Neural cell (in vitro differentiated cells): Measurements from ENCODE around the gene WDR4. TPM values are rescaled to one million over a fixed set of nuclear protein-coding genes. Genes with fewer than 3 reads are reported as not detected.
"Not testable (repeated sequence)": the region's sequence is repeated elsewhere in the genome, so short reads cannot be mapped to it uniquely, and the experiment has no call there.

Source experiments
- H2AFZ ChIP-seq: fragments of 200-600, 300-800 bp; sonication (generic), shearing (Covaris generic); 2 replicates; pipeline ENCODE4 v1.6.0; 2014; ENCODE audit warnings: low read depth, mild to moderate bottlenecking, antibody characterized with exemption, low read length, moderate library complexity
- H3F3A ChIP-seq: fragments of 200-600 bp; shearing (Covaris generic); 2 replicates; pipeline ENCODE4 v1.6.1; 2016; ENCODE audit warnings: mild to moderate bottlenecking, moderate library complexity, mixed read lengths, antibody characterized with exemption, low read length; ENCODE audit not compliant: insufficient read depth, poor library complexity, severe bottlenecking
- H3K27ac ChIP-seq: fragments of 200-600, 300-800 bp; sonication (generic), shearing (Covaris generic); 2 replicates; pipeline ENCODE4 v1.5.1; 2014; ENCODE audit warnings: mild to moderate bottlenecking, low read length, moderate library complexity
- H3K27me3 ChIP-seq: fragments of 300-800, 200-600 bp; sonication (generic), shearing (Covaris generic); 2 replicates; pipeline ENCODE4 v1.6.0; 2014; ENCODE audit warnings: mild to moderate bottlenecking, low read depth, low read length, moderate library complexity; ENCODE audit not compliant: insufficient read depth
- H3K36me3 ChIP-seq: fragments of 300-800, 200-600 bp; sonication (generic), shearing (Covaris generic); 2 replicates; pipeline ENCODE4 v1.5.1; 2014; ENCODE audit warnings: mild to moderate bottlenecking, antibody characterized with exemption, low read length, moderate library complexity; ENCODE audit not compliant: insufficient read depth
- H3K4me2 ChIP-seq: fragments of 300-800, 200-600 bp; sonication (generic), shearing (Covaris generic); 2 replicates; pipeline ENCODE4 v1.6.0; 2014; ENCODE audit warnings: mild to moderate bottlenecking, low read length
- H3K4me3 ChIP-seq: fragments of 300-800, 200-600 bp; sonication (generic), shearing (Covaris generic); 2 replicates; pipeline ENCODE4 v1.5.1; 2014; ENCODE audit warnings: mild to moderate bottlenecking, low read length, moderate library complexity
- H3K79me2 ChIP-seq: fragments of 200-600 bp; shearing (Covaris generic); replicated peaks from 2 replicates; pipeline ENCODE4 v1.6.0; 2014; ENCODE audit warnings: mild to moderate bottlenecking, low read length, moderate library complexity; ENCODE audit not compliant: insufficient read depth
- H3K9ac ChIP-seq: fragments of 300-800, 200-600 bp; sonication (generic), shearing (Covaris generic); 2 replicates; pipeline ENCODE4 v1.6.1; 2016; ENCODE audit warnings: mild to moderate bottlenecking, low read length, mixed read lengths
- H3K9me2 ChIP-seq: fragments of 200-600 bp; shearing (Covaris generic); 2 replicates; pipeline ENCODE4 v1.6.1; 2016; ENCODE audit warnings: mild to moderate bottlenecking, low read length, mixed read lengths; ENCODE audit not compliant: insufficient read depth
- H3K9me3 ChIP-seq: fragments of 200-600, 300-800 bp; sonication (generic), shearing (Covaris generic); 2 replicates; pipeline ENCODE4 v1.6.1; 2016; ENCODE audit warnings: mild to moderate bottlenecking, mixed run types, low read length, moderate library complexity, mixed read lengths
- H4K20me1 ChIP-seq: fragments of 200-600 bp; shearing (Covaris generic); 2 replicates; pipeline ENCODE4 v1.6.1; 2016; ENCODE audit warnings: mild to moderate bottlenecking, mixed run types; ENCODE audit not compliant: insufficient read depth
- CTCF ChIP-seq: fragments of 450-650 bp; IDR thresholded peaks from 2 replicates; pipeline ENCODE4 v1.5.1; 2014; ENCODE audit warnings: antibody characterized with exemption, mild to moderate bottlenecking, moderate library complexity; ENCODE audit not compliant: poor library complexity, severe bottlenecking
- EP300 ChIP-seq: fragments of 450-650 bp; conservative IDR thresholded peaks from 2 replicates; pipeline ENCODE4 v1.6.1; 2014; ENCODE audit warnings: antibody characterized with exemption, mild to moderate bottlenecking, moderate library complexity; ENCODE audit not compliant: poor library complexity, severe bottlenecking
- EZH2 ChIP-seq: fragments of 200-600, 300-800 bp; shearing (Covaris generic), sonication (generic); IDR thresholded peaks from 2 replicates; pipeline ENCODE4 v1.6.1; 2014; ENCODE audit warnings: antibody characterized with exemption, low read length, borderline replicate concordance, mild to moderate bottlenecking; ENCODE audit not compliant: insufficient read depth, poor library complexity, severe bottlenecking
- MXI1 ChIP-seq: fragments of 450-650 bp; conservative IDR thresholded peaks from 2 replicates; pipeline ENCODE4 v1.6.1; 2014; ENCODE audit warnings: antibody characterized with exemption, mild to moderate bottlenecking; ENCODE audit not compliant: poor library complexity, severe bottlenecking
- POLR2AphosphoS5 ChIP-seq: IDR thresholded peaks from 2 replicates; pipeline ENCODE4 v1.6.1; 2012
- RAD21 ChIP-seq: fragments of 450-650 bp; conservative IDR thresholded peaks from 2 replicates; pipeline ENCODE4 v1.6.1; 2014; ENCODE audit warnings: antibody characterized with exemption, mild to moderate bottlenecking, moderate library complexity
- REST ChIP-seq: IDR thresholded peaks from 2 replicates; pipeline ENCODE4 v1.6.1; 2012; ENCODE audit warnings: borderline replicate concordance
- SMC3 ChIP-seq: fragments of 450-650 bp; conservative IDR thresholded peaks from 2 replicates; pipeline ENCODE4 v1.6.1; 2014; ENCODE audit warnings: antibody characterized with exemption, mild to moderate bottlenecking, moderate library complexity; ENCODE audit not compliant: poor library complexity
- TAF1 ChIP-seq: IDR thresholded peaks from 2 replicates; pipeline ENCODE4 v1.6.1; 2012; ENCODE audit warnings: low read depth
- polyA plus RNA-seq: library from polyadenylated mRNA; depleted of rRNA; stranded (reverse); fragments of >200 nt; gene quantifications from 2 replicates; pipeline ENCODE4 v1.2.3, GENCODE V29; 2014

Gene WDR4
- polyA plus RNA-seq, 1 donor from 2014 or later, result 9.2 TPM

- no peaks in the 10 kb centered on the region for H3F3A ChIP-seq
- no peak overlapping the region for H3K4me2 ChIP-seq
- H3K27me3 ChIP-seq, result no peaks in the 10 kb centered on the region
- H3K27ac ChIP-seq, result no peak overlapping the region
- H2AFZ ChIP-seq, result no peak overlapping the region
- TF ChIP-seq EZH2, result no peak
- no peak for TF ChIP-seq SMC3
- no peak for TF ChIP-seq TAF1
- TF ChIP-seq EP300, result no peak
- no peak for TF ChIP-seq RAD21
- TF ChIP-seq CTCF, result no peak
- no peak for TF ChIP-seq POLR2AphosphoS5
- TF ChIP-seq MXI1, result no peak
- no peak for TF ChIP-seq REST
- H3K9me2 ChIP-seq, result no peaks in the 10 kb centered on the region
- H3K79me2 ChIP-seq, result no peaks in the 10 kb centered on the region
- H3K9ac ChIP-seq, result no peak overlapping the region
- H4K20me1 ChIP-seq, result no peaks in the 10 kb centered on the region
- no peaks in the 10 kb centered on the region for H3K9me3 ChIP-seq
- no peak overlapping the region for H3K4me3 ChIP-seq
- H3K36me3 ChIP-seq, result no peaks in the 10 kb centered on the region
Measured at GRCh38 chr21:42833859-42834725, 45.2 kb downstream of the WDR4 start.

GRCh38 chr21:42833439-42833815 is 45.9 kb downstream of the WDR4 start:
- TF ChIP-seq SMC3, result peak; percentile 53
- no peak for TF ChIP-seq TAF1
- TF ChIP-seq MXI1, result no peak
- TF ChIP-seq REST, result no peak
- no peak for TF ChIP-seq EZH2
- TF ChIP-seq CTCF, result peak; percentile 45
- no peak for TF ChIP-seq POLR2AphosphoS5
- no peak for TF ChIP-seq EP300
- peak; percentile 37 for TF ChIP-seq RAD21
- Histone ChIP-seq H3K4me3 (no peak overlapping the region), H3K36me3 (no peaks in the 10 kb centered on the region), H3K9me2 (no peaks in the 10 kb centered on the region), H3K27ac (no peak overlapping the region), H3K79me2 (no peaks in the 10 kb centered on the region), H3K27me3 (no peaks in the 10 kb centered on the region), H2AFZ (no peak overlapping the region), H4K20me1 (no peaks in the 10 kb centered on the region), H3K9me3 (no peaks in the 10 kb centered on the region), H3F3A (no peaks in the 10 kb centered on the region), H3K4me2 (no peak overlapping the region), H3K9ac (no peak overlapping the region)

GRCh38 chr21:42832321-42832630 is 47.1 kb downstream of the WDR4 start:
- not testable (repeated sequence) for H4K20me1 ChIP-seq, H3K9me2 ChIP-seq, H3K4me3 ChIP-seq, H3K9me3 ChIP-seq, H3K27me3 ChIP-seq, H3K4me2 ChIP-seq, H3K36me3 ChIP-seq, H3K27ac ChIP-seq, H3K9ac ChIP-seq, H3K79me2 ChIP-seq, H2AFZ ChIP-seq, H3F3A ChIP-seq
